ENCODE results near the gene PUSL1. TPM values are rescaled to one million over a fixed set of nuclear protein-coding genes. Genes with fewer than 3 reads are reported as not detected.

The PUSL1 gene
- polyA plus RNA-seq, 1 experiment, result 9.6 TPM

DNA sequence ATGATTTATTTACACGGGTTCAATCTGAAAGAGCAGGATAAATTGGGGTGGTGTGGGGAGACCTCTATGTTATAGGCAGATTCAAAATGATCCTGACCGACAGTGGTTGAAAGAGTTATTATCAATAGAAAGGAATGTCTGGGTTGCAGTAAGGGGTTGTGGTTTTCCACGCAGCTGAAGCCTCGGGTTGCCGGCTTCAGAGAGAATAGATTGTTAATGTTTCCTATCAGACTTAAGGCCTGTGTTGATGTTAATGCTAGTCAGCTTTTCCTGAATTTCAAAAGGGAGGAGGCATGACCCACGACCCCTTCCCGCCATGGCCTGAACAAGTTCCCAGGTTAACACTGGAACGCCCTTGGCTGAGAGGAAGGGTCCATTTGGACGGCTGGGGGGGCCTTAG lies 32.6 kb upstream of the PUSL1 start:
- ChIA-PET POLR2A (no interaction called here), CTCF (no interaction called here)
- TF ChIP-seq, protein P1, sequence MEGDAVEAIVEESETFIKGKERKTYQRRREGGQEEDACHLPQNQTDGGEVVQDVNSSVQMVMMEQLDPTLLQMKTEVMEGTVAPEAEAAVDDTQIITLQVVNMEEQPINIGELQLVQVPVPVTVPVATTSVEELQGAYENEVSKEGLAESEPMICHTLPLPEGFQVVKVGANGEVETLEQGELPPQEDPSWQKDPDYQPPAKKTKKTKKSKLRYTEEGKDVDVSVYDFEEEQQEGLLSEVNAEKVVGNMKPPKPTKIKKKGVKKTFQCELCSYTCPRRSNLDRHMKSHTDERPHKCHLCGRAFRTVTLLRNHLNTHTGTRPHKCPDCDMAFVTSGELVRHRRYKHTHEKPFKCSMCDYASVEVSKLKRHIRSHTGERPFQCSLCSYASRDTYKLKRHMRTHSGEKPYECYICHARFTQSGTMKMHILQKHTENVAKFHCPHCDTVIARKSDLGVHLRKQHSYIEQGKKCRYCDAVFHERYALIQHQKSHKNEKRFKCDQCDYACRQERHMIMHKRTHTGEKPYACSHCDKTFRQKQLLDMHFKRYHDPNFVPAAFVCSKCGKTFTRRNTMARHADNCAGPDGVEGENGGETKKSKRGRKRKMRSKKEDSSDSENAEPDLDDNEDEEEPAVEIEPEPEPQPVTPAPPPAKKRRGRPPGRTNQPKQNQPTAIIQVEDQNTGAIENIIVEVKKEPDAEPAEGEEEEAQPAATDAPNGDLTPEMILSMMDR (IDR thresholded peaks at IDR 0.05; ENCODE audit: low read depth, low read length), result no peak
- DNase-seq (ENCODE audit: low read depth, low spot score), result no peak
- H3K9me3 ChIP-seq (ENCODE audit: control insufficient read depth, insufficient read depth, low read length), result no peaks in the 10 kb centered on the region; the same call in 1 of the 2 replicates
- H3K27me3 ChIP-seq (ENCODE audit: control insufficient read depth, insufficient read depth, low read length), result no peaks in the 10 kb centered on the region
- peak overlapping the region; percentile 25 for H3K27ac ChIP-seq (ENCODE audit: low read depth, low read length)
- H3K4me3 ChIP-seq (ENCODE audit: low read depth, low read length), result no peak overlapping the region

DNA sequence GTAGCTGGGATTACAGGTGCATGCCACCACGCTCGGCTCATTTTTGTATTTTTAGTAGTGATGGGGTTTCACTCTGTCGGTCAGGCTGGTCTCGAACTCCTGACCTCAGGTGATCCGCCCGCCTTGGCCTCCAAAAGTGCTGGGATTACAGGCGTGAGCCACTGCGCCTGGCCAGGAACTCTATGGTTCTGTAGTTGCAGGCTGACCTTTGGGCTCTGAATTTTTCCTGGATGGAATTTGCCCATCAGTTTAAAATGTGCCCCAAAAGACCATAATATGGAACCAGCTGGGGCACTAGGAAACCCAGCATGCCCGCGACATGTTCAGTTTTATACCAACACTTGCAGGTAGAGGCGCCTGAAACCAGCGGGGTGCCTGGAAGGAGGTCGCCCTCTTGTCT lies 29.8 kb upstream of the PUSL1 start:
- no peaks in the 10 kb centered on the region; the same call in 1 of the 2 replicates for H3K9me3 ChIP-seq (ENCODE audit: control insufficient read depth, insufficient read depth, low read length)
- H3K4me3 ChIP-seq (ENCODE audit: low read depth, low read length), result no peak overlapping the region
- no peak for DNase-seq (ENCODE audit: low read depth, low spot score)
- H3K27ac ChIP-seq (ENCODE audit: low read depth, low read length), result no peak overlapping the region
- POLR2A ChIA-PET, result no interaction called here
- H3K27me3 ChIP-seq (ENCODE audit: control insufficient read depth, insufficient read depth, low read length), result no peaks in the 10 kb centered on the region
- CTCF ChIA-PET, result no interaction called here
- TF ChIP-seq, protein P1 (IDR thresholded peaks at IDR 0.05; ENCODE audit: low read depth, low read length), result no peak

DNA sequence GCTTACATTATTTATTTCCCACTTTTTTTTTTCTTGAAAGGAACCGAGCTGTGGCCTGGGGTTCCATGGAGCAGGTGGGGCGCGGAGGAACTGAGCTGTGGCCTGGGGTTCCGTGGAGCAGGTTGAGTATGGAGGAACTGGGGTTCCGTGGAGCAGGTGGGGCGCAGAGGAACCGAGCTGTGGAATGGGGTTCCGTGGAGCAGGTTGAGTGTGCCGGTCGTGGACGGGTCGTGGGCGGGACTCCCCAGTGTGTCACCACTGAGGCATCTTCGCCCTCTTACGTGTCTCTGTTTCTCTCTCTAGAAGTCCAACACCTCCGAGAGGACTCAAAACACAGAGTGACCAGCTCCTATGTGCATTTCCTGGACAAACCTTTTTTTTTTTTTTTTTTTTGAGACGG lies 29.4 kb upstream of the PUSL1 start:
- H3K27me3 ChIP-seq (ENCODE audit: control insufficient read depth, insufficient read depth, low read length), result no peaks in the 10 kb centered on the region
- ChIA-PET POLR2A (no interaction called here), CTCF (no interaction called here)
- DNase-seq (ENCODE audit: low read depth, low spot score), result no peak
- H3K9me3 ChIP-seq (ENCODE audit: control insufficient read depth, insufficient read depth, low read length), result no peaks in the 10 kb centered on the region; the same call in 1 of the 2 replicates
- H3K4me3 ChIP-seq (ENCODE audit: low read depth, low read length), result no peak overlapping the region
- no peak overlapping the region for H3K27ac ChIP-seq (ENCODE audit: low read depth, low read length)
- TF ChIP-seq, protein P1 (IDR thresholded peaks at IDR 0.05; ENCODE audit: low read depth, low read length), result no peak

DNA sequence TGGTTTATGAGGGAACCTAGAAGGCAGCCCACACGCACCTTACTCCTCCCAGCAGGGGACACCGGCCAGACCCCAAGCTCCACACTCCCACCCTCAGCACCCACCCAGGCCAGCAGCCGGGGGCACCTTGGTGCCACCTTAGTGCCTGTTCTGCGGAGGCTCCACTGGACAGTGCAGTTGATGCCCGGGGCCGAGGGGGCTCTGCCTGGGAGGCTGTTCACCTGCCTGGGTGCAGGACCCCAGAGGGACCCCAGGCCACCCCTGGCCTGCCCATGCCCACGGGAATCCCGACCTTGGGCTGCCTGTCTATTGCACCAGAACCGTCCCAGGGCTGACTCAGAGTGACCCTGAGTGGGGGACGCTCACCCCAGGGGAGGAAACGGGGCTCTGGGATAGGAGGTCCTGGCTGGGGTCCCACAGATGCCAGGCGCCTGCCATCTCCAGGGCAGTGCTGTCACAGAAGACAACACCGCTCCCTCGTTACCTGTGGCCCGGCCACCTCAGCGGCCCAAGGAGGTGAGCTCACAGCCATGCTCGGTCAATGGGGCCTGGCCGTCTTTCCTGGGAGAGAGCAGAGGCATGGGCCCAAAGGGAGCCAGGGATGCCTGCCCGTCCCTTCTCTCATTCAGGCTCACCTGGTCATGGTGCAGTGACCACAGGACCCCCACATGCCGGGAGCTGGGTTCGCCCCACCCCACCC lies 27.5 kb upstream of the PUSL1 start:
- Histone ChIP-seq H3K4me3 (ENCODE audit: low read depth, low read length) (no peak overlapping the region), H3K27me3 (ENCODE audit: control insufficient read depth, insufficient read depth, low read length) (no peaks in the 10 kb centered on the region), H3K27ac (ENCODE audit: low read depth, low read length) (no peak overlapping the region), H3K9me3 (ENCODE audit: control insufficient read depth, insufficient read depth, low read length) (no peaks in the 10 kb centered on the region; the same call in 1 of the 2 replicates)
- TF ChIP-seq, protein P1 (IDR thresholded peaks at IDR 0.05; ENCODE audit: low read depth, low read length), result no peak
- DNase-seq (ENCODE audit: low read depth, low spot score), result no peak
- ChIA-PET CTCF (no interaction called here), POLR2A (no interaction called here)

DNA sequence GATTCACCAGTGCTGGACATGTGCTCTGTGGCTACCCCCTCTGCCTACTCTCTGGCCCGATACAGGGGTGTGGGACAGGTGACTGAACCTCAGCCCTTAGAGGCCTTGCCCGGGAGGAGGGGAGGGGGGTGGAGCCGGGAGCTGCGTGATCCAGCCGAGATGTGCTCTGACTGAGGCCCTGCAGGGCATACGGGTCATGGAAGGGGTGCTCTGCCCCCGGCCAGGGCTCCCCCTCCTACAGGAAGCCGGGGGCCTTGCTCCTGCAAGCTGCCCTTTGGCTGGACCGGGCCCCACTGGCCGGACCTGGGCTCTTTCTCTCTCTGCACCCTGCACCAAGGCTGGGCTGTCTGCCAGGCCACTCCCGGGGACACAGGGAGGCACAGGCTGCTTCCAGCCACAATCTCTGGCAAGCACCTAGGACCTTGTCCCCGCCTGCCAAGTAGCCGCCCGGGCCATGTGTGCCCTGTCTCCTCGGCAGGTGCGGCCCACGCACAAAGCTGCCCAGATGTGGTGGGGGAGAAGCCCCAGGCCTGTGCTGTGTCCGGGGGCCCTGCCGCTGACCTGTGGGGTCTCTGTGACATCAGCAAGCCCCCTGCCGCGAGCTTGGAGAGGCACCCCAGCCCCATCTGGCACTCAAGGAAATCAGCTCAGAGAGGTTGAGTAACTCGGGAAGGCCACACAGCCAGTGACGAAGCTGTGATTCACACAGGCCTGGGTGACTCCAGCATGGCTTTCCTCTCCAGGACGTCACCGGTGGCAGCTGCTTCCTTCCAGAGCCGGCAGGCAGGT lies 26.7 kb upstream of the PUSL1 start:
- Histone ChIP-seq H3K9me3 (ENCODE audit: control insufficient read depth, insufficient read depth, low read length) (no peaks in the 10 kb centered on the region; the same call in 1 of the 2 replicates), H3K27ac (ENCODE audit: low read depth, low read length) (no peak overlapping the region), H3K27me3 (ENCODE audit: control insufficient read depth, insufficient read depth, low read length) (no peaks in the 10 kb centered on the region), H3K4me3 (ENCODE audit: low read depth, low read length) (no peak overlapping the region)
- ChIA-PET POLR2A (no interaction called here), CTCF (no interaction called here)
- TF ChIP-seq, protein P1 (IDR thresholded peaks at IDR 0.05; ENCODE audit: low read depth, low read length), result no peak
- no peak for DNase-seq (ENCODE audit: low read depth, low spot score)

Data from AG04450 (cell line).